H1 (cell line): ENCODE data around the gene AKAP8. TPM values are rescaled to one million over a fixed set of nuclear protein-coding genes. Genes with fewer than 3 reads are reported as not detected.

Source experiments
- CREB1 ChIP-seq: IDR thresholded peaks from 2 replicates; pipeline ENCODE4 v1.6.1; 2012; ENCODE audit warnings: inconsistent platforms
- SP2 ChIP-seq: IDR thresholded peaks from 2 replicates; pipeline ENCODE4 v1.6.1; 2012; ENCODE audit warnings: mild to moderate bottlenecking, low read length, inconsistent platforms
- polyA plus RNA-seq, 7 experiments: library from polyadenylated mRNA; depleted of rRNA in 3 of 7; stranded (reverse) in 5 of 7; unstranded in 2 of 7; fragments of >200 nt in 5 of 7; fragments of 200-250 nt in 2 of 7; gene quantifications; 1 replicate in 5 of 7; 2 replicates in 1 of 7; 4 replicates in 1 of 7; pipeline versions ENCODE4 v1.2.1 to v1.2.3, GENCODE V29; 2011 to 2013; ENCODE audit warnings: missing spikeins in 2 of 7, mixed read lengths in 2 of 7
- total RNA-seq: library from RNA; stranded (reverse); fragmentation: NEBNext Ultra II Directional; extraction: Animal tissue kit (Norgen Biotek cat#: 25700); gene quantifications from 2 replicates; pipeline ENCODE4 v1.2.1, GENCODE V29; 2021
- TF ChIP-seq, protein P1 (sequence below): fragments of 300-600 bp; sonication (generic); IDR thresholded peaks from 2 replicates; pipeline ENCODE4 v1.7.1; 2012; ENCODE audit warnings: low read length, moderate library complexity, mild to moderate bottlenecking, inconsistent platforms; ENCODE audit not compliant: insufficient replicate concordance
- TF ChIP-seq, protein P2 (sequence below): IDR thresholded peaks from 2 replicates; pipeline ENCODE4 v1.6.1; 2012; ENCODE audit warnings: low read length, inconsistent platforms

Gene AKAP8
- total and polyA plus RNA-seq, 2 of the 8 experiments (the other 6 are each of a cell fraction or from before 2014, with no cell fraction given): 17.0 to 41.0 TPM

DNA sequence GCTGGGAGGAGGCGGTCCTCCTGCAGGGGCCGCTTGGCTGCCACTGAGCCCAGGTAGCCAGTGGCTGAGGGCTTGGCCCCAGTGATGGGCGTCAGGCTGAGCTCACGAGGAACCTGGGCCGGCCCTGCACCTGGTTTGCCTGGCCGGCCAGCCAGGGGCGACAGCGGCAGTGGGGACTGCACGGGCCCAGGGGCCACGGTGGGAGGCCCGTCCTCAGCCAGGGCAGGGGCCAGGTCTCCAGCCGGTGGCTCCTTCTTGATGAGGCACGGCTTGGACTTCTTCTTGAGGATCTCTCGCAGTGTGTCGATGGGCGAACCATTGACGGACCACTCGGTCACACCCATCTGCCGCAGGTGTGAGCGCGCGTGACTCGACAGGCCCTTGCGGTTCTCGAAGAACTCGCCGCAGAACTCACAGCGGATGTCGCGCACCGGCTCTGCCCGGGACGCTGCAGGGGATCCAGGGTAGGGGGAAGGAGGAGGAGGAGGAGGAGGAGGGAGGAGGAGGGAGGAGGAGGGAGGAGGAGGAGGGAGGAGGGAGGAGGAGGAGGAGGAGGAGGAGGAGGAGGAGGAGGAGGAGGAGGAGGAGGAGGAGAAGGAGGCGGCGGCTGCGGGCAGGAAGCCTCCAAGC is 45.8 kb upstream of the AKAP8 start (continued):
- TF ChIP-seq, protein P1, sequence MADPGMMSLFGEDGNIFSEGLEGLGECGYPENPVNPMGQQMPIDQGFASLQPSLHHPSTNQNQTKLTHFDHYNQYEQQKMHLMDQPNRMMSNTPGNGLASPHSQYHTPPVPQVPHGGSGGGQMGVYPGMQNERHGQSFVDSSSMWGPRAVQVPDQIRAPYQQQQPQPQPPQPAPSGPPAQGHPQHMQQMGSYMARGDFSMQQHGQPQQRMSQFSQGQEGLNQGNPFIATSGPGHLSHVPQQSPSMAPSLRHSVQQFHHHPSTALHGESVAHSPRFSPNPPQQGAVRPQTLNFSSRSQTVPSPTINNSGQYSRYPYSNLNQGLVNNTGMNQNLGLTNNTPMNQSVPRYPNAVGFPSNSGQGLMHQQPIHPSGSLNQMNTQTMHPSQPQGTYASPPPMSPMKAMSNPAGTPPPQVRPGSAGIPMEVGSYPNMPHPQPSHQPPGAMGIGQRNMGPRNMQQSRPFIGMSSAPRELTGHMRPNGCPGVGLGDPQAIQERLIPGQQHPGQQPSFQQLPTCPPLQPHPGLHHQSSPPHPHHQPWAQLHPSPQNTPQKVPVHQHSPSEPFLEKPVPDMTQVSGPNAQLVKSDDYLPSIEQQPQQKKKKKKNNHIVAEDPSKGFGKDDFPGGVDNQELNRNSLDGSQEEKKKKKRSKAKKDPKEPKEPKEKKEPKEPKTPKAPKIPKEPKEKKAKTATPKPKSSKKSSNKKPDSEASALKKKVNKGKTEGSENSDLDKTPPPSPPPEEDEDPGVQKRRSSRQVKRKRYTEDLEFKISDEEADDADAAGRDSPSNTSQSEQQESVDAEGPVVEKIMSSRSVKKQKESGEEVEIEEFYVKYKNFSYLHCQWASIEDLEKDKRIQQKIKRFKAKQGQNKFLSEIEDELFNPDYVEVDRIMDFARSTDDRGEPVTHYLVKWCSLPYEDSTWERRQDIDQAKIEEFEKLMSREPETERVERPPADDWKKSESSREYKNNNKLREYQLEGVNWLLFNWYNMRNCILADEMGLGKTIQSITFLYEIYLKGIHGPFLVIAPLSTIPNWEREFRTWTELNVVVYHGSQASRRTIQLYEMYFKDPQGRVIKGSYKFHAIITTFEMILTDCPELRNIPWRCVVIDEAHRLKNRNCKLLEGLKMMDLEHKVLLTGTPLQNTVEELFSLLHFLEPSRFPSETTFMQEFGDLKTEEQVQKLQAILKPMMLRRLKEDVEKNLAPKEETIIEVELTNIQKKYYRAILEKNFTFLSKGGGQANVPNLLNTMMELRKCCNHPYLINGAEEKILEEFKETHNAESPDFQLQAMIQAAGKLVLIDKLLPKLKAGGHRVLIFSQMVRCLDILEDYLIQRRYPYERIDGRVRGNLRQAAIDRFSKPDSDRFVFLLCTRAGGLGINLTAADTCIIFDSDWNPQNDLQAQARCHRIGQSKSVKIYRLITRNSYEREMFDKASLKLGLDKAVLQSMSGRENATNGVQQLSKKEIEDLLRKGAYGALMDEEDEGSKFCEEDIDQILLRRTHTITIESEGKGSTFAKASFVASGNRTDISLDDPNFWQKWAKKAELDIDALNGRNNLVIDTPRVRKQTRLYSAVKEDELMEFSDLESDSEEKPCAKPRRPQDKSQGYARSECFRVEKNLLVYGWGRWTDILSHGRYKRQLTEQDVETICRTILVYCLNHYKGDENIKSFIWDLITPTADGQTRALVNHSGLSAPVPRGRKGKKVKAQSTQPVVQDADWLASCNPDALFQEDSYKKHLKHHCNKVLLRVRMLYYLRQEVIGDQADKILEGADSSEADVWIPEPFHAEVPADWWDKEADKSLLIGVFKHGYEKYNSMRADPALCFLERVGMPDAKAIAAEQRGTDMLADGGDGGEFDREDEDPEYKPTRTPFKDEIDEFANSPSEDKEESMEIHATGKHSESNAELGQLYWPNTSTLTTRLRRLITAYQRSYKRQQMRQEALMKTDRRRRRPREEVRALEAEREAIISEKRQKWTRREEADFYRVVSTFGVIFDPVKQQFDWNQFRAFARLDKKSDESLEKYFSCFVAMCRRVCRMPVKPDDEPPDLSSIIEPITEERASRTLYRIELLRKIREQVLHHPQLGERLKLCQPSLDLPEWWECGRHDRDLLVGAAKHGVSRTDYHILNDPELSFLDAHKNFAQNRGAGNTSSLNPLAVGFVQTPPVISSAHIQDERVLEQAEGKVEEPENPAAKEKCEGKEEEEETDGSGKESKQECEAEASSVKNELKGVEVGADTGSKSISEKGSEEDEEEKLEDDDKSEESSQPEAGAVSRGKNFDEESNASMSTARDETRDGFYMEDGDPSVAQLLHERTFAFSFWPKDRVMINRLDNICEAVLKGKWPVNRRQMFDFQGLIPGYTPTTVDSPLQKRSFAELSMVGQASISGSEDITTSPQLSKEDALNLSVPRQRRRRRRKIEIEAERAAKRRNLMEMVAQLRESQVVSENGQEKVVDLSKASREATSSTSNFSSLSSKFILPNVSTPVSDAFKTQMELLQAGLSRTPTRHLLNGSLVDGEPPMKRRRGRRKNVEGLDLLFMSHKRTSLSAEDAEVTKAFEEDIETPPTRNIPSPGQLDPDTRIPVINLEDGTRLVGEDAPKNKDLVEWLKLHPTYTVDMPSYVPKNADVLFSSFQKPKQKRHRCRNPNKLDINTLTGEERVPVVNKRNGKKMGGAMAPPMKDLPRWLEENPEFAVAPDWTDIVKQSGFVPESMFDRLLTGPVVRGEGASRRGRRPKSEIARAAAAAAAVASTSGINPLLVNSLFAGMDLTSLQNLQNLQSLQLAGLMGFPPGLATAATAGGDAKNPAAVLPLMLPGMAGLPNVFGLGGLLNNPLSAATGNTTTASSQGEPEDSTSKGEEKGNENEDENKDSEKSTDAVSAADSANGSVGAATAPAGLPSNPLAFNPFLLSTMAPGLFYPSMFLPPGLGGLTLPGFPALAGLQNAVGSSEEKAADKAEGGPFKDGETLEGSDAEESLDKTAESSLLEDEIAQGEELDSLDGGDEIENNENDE: no peak
- TF ChIP-seq SP2 (no peak), CREB1 (no peak)
- TF ChIP-seq, protein P2, sequence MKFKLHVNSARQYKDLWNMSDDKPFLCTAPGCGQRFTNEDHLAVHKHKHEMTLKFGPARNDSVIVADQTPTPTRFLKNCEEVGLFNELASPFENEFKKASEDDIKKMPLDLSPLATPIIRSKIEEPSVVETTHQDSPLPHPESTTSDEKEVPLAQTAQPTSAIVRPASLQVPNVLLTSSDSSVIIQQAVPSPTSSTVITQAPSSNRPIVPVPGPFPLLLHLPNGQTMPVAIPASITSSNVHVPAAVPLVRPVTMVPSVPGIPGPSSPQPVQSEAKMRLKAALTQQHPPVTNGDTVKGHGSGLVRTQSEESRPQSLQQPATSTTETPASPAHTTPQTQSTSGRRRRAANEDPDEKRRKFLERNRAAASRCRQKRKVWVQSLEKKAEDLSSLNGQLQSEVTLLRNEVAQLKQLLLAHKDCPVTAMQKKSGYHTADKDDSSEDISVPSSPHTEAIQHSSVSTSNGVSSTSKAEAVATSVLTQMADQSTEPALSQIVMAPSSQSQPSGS: no peak
